Activated naive CD4-positive, alpha-beta T cell treated with anti-CD3 and anti-CD28 coated beads for 36 hours (primary cell): ENCODE results near the gene HDAC5. TPM values are rescaled to one million over a fixed set of nuclear protein-coding genes. Genes with fewer than 3 reads are reported as not detected.
A peak's percentile ranks its signal among the peaks of the same experiment; 100 is the strongest.
"Not testable (repeated sequence)": the region's sequence is repeated elsewhere in the genome, so short reads cannot be mapped to it uniquely, and the experiment has no call there.

Source experiments
- CTCF ChIA-PET: fragments of 350-600 bp; sonication (Branson Sonifier 250); formaldehyde crosslinking; loops from one replicate; lab custom pipeline; 2021; ENCODE audit warnings: antibody characterized with exemption; lab: Charles Lee
- DNase-seq: peaks from one replicate; pipeline ENCODE4 v3.0.0-alpha.2; 2020
- H3K27ac Mint-ChIP-seq: one replicate; pipeline ENCODE4 v1.8.0; 2021; ENCODE audit warnings: mild to moderate bottlenecking, mixed read lengths
- H3K27me3 Mint-ChIP-seq: one replicate; pipeline ENCODE4 v1.8.0; 2021; ENCODE audit warnings: low read depth, mixed read lengths
- H3K36me3 Mint-ChIP-seq: one replicate; pipeline ENCODE4 v1.8.0; 2021; ENCODE audit warnings: low read depth, mixed read lengths
- H3K4me1 Mint-ChIP-seq: one replicate; pipeline ENCODE4 v1.8.0; 2021; ENCODE audit warnings: low read depth, mixed read lengths
- H3K4me3 Mint-ChIP-seq: one replicate; pipeline ENCODE4 v1.8.0; 2021; ENCODE audit warnings: mild to moderate bottlenecking, moderate library complexity, mixed read lengths
- H3K9me3 Mint-ChIP-seq: one replicate; pipeline ENCODE4 v1.8.0; 2021; ENCODE audit warnings: mixed read lengths
- intact Hi-C: fragments of 100-400 bp; cut with micrococcal nuclease; formaldehyde crosslinking; loops from one replicate; pipeline ENCODE4 v1.15.1; 2023
- total RNA-seq, 2 experiments: library from RNA; stranded (reverse); gene quantifications; one replicate each; pipeline ENCODE4 v1.2.3, GENCODE V29; 2021

HDAC5 gene
- 10 to 100 TPM; 17.9 to 18.9 TPM for total RNA-seq

DNA sequence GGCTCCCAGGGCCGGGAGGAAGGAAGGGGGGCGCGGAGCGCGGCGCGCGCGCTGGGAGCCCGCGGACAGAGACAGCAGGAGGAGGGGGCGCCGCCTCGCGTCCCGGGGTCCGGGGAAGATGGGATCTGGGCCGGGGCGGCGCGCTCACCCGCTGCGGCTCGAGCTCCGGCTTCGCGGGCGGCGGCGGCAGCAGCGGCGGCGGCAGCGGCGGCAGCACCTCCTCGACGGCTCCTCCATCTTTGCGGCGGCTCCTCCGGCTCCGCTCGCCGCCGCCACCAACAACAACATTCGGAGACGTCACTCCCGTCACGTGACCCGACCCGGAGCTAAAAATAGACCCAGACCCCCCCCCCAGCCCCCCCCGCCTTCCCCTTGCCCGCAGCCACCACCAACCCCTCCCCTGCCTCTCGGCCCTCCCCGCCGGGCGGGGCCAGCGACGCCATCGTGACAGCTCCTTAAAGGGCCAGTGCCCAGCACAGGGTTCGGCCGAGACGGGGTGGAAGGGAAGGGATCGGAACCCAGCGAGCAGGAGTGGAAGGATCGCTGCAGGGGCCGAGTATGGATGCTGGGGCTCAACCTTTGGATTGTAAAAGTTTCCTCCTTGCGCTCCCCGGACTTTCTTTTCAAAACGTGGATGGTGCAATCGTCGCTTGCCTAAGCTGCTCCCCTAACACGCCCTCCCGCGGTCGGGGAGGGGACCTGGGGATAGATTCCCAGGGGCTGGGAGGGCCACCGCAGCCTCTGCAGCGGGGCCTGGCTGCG lies at the start of gene HDAC5:
Gene HDAC5, minus strand, starts transcription at position 286 of the 762 bp plus-strand sequence. CDS start 6,126 bp downstream, outside the sequence.
- CTCF ChIA-PET = interaction anchor here (0.5 to 1.3 kb wide), 10 partner anchors 14 to 130 kb away, joined by 3 to 5 read pairs (median 4); partner anchors contain the start of gene TMEM101
- Mint-ChIP-seq H3K27me3 (no peaks in the 10 kb centered on the region), H3K4me3 (peak within 1 kb of the TSS; percentile 96), H3K27ac (peak within 1 kb of the TSS; percentile 97), H3K36me3 (no peaks in the 10 kb centered on the region), H3K4me1 (peaks cover 32% of the 10 kb centered on the region), H3K9me3 (no peaks in the 10 kb centered on the region)
- intact Hi-C loops = loop anchor here (1.0 to 5.0 kb wide), 6 partner anchors 15 to 229 kb away; partner anchors contain the start of genes G6PC3, HROB and TMUB2
- DNase-seq = peak; percentile 97

- Mint-ChIP-seq H3K4me1 (peaks cover 6% of the 10 kb centered on the region), H3K36me3 (no peaks in the 10 kb centered on the region), H3K4me3 (no peak overlapping the region), H3K27ac (no peak overlapping the region), H3K9me3 (no peaks in the 10 kb centered on the region), H3K27me3 (no peaks in the 10 kb centered on the region)
- DNase-seq = no peak
- CTCF ChIA-PET = interaction anchor here (1.0 to 1.7 kb wide), 3 partner anchors 38 to 228 kb away, joined by 3 to 4 read pairs (median 3); no protein-coding TSS in a partner anchor
- intact Hi-C loops = no loop called here
These were observed 48.6 kb upstream of the HDAC5 start for GRCh38 chr17:44171931-44172455.

GRCh38 chr17:44170499-44171201 lies 47.2 kb upstream of the HDAC5 start, which contains the start of gene ASB16:
Gene ASB16, plus strand, starts transcription at chr17:44170704. Its CDS starts 86 bp downstream, at chr17:44170790.
- Mint-ChIP-seq H3K9me3 (no peaks in the 10 kb centered on the region), H3K4me3 (no peak within 1 kb of the TSS), H3K36me3 (no peaks in the 10 kb centered on the region), H3K27me3 (no peaks in the 10 kb centered on the region), H3K4me1 (peaks cover 6% of the 10 kb centered on the region), H3K27ac (no peak within 1 kb of the TSS)
- CTCF ChIA-PET = interaction anchor here (1.7 kb wide), 1 partner anchor 39 kb away, joined by 4 read pairs; no protein-coding TSS in a partner anchor
- intact Hi-C loops = no loop called here
- no peak for DNase-seq

GRCh38 chr17:44170135-44170498 lies 46.7 kb upstream of the HDAC5 start:
- H3K9me3 Mint-ChIP-seq = no peaks in the 10 kb centered on the region
- no peak overlapping the region for H3K4me3 Mint-ChIP-seq
- no peak for DNase-seq
- H3K4me1 Mint-ChIP-seq = peaks cover 6% of the 10 kb centered on the region
- no peak overlapping the region for H3K27ac Mint-ChIP-seq
- CTCF ChIA-PET = interaction anchor here (0.9 to 3.4 kb wide), 2 partner anchors 19 to 292 kb away, joined by 6 to 16 read pairs; no protein-coding TSS in a partner anchor
- no peaks in the 10 kb centered on the region for H3K27me3 Mint-ChIP-seq
- no peaks in the 10 kb centered on the region for H3K36me3 Mint-ChIP-seq
- intact Hi-C loops = no loop called here

DNA sequence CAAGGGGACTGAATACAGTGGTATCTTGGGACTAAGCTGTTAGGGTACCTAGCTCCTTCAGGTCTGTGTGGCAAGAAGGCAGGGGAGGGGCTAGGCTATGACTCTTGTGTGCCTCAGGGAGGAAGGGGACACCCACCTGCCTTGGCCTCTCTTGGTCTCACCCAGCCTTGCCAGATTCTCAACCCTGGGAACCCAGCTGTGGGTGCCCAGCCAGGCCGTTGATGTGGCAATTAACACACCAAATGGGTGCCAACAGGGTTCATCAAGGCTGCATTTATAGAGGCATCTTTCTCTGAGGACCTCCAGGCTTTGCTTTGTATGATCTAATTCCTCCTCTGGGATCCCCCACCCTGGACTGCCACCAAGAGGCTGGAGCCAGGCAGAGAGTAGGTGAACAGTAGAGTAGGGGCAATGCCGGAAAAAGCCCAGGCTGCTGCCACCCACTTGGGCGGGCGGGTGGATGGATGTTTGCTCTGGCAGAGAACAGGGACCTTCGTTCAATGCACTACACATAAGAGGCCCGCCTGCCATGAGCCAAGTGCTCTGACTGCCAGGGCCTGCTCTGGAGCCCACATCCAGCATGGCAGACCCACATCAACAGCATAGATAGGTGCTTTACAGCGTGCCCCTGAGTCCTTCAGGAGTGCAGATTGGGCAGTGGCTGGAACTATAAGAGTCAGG lies 43.9 kb upstream of the HDAC5 start:
- Mint-ChIP-seq H3K27ac (no peak overlapping the region), H3K9me3 (no peaks in the 10 kb centered on the region), H3K4me3 (no peak overlapping the region), H3K36me3 (peaks cover under 1% of the 10 kb centered on the region), H3K4me1 (peaks cover 6% of the 10 kb centered on the region), H3K27me3 (no peaks in the 10 kb centered on the region)
- DNase-seq = no peak
- intact Hi-C loops = no loop called here
- CTCF ChIA-PET = interaction anchor here (0.7 to 3.4 kb wide), 10 partner anchors 9 to 289 kb away, joined by 3 to 16 read pairs (median 5); partner anchors contain the start of gene TMUB2

DNA sequence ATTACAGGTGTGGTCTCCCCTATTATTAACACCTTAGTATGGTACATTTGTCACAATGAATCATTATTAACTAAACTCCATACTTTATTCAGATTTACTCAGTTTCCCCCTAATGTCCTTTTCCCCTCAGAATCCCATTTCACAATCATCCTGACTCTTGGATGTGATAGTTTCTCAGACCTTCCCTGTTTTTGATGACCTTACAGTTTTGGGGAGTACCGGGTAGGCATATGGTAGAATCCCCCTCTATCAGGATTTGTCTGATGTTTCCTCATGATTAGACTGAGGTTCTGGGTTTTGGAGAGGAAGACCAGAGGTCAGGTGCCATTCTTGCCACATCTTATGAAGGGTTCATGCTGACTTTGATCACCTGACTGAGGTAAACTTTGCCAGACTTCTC lies 41.0 kb upstream of the HDAC5 start:
- Mint-ChIP-seq H3K9me3 (no peaks in the 10 kb centered on the region), H3K36me3 (peaks cover 8% of the 10 kb centered on the region), H3K27me3 (no peaks in the 10 kb centered on the region), H3K27ac (no peak overlapping the region), H3K4me3 (no peak overlapping the region), H3K4me1 (peaks cover 6% of the 10 kb centered on the region)
- DNase-seq = no peak
- intact Hi-C loops = no loop called here
- CTCF ChIA-PET = no interaction called here

DNA sequence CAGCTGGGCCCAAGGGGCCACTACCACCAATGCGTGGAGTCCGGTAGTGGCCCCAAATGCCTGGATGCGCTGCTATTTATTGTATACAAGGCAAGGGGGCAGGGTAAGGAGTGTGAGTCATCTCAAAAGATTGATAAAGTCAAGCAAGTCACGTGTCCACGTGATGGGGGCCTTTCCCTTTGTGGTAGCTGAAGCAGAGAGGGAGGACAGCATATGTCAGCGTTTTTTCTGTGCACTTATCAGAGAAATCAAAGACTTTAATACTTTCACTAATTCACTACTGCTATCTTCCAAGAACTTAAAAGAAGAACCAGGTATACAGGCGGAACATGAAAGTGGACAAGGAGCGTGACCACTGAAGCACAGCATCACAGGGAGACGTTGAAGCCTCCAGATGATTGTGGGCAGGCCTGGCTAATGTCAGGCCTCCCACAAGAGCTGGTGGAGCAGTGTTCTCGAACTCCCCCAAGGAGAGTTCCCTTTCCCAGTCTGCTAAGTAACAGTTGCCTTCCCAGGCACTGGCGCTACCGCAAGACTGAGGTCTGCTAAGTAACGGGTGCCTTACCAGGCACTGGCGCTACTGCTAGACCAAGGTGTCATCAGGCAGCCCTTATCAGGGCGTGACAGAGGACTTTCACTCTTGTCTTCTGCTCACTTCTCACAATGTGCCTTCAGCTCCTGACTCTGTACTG lies 36.2 kb upstream of the HDAC5 start:
- Mint-ChIP-seq H3K36me3 (peaks cover 15% of the 10 kb centered on the region), H3K9me3 (no peaks in the 10 kb centered on the region), H3K4me1 (no peaks in the 10 kb centered on the region), H3K27me3 (no peaks in the 10 kb centered on the region), H3K4me3 (no peak overlapping the region), H3K27ac (no peak overlapping the region)
- intact Hi-C loops = no loop called here
- DNase-seq = no peak
- CTCF ChIA-PET = no interaction called here

GRCh38 chr17:44155488-44155887 lies 32.0 kb upstream of the HDAC5 start:
- Mint-ChIP-seq H3K27me3 (no peaks in the 10 kb centered on the region), H3K36me3 (peaks cover 22% of the 10 kb centered on the region), H3K4me3 (no peak overlapping the region), H3K9me3 (no peaks in the 10 kb centered on the region), H3K4me1 (no peaks in the 10 kb centered on the region), H3K27ac (no peak overlapping the region)
- CTCF ChIA-PET = interaction anchor here (0.6 to 1.1 kb wide), 2 partner anchors 13 to 93 kb away, joined by 3 read pairs; no protein-coding TSS in a partner anchor
- intact Hi-C loops = no loop called here
- DNase-seq = no peak

GRCh38 chr17:44152875-44153274 lies 29.4 kb upstream of the HDAC5 start:
- no peaks in the 10 kb centered on the region for H3K27me3 Mint-ChIP-seq
- peaks cover 33% of the 10 kb centered on the region for H3K36me3 Mint-ChIP-seq
- H3K27ac Mint-ChIP-seq = no peak overlapping the region
- no peaks in the 10 kb centered on the region for H3K4me1 Mint-ChIP-seq
- no peak for DNase-seq
- H3K4me3 Mint-ChIP-seq = no peak overlapping the region
- CTCF ChIA-PET = interaction anchor here (2.9 kb wide), 1 partner anchor 15 kb away, joined by 16 read pairs; no protein-coding TSS in a partner anchor
- intact Hi-C loops = no loop called here
- no peaks in the 10 kb centered on the region for H3K9me3 Mint-ChIP-seq

- Mint-ChIP-seq H3K4me1 (no peaks in the 10 kb centered on the region), H3K36me3 (peaks cover 47% of the 10 kb centered on the region), H3K27me3 (no peaks in the 10 kb centered on the region), H3K4me3 (no peak overlapping the region), H3K27ac (no peak overlapping the region), H3K9me3 (no peaks in the 10 kb centered on the region)
- intact Hi-C loops = no loop called here
- CTCF ChIA-PET = interaction anchor here (2.9 kb wide), 1 partner anchor 18 kb away, joined by 16 read pairs; no protein-coding TSS in a partner anchor
- DNase-seq = no peak
These were observed 26.4 kb upstream of the HDAC5 start for GRCh38 chr17:44149750-44150329.

DNA sequence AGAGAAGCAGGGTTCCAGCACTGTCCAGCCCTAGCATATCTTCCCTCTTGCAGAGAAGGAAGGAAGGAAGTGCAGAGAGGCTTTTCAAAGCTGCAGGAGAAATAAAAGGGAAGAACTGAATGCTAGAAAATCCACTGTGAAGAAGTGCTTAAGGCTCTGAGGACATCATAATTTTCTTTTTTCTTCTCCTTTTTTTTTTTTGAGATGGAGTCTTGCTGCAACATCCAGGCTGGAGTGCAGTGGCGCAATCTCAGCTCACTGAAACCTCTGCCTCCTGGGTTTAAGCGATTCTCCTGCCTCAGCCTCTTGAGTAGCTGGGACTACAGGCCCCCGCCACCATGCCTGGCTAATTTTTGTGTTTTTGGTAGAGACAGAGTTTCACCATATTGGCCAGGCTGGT lies 25.6 kb upstream of the HDAC5 start:
- H3K9me3 Mint-ChIP-seq, intact Hi-C loops, H3K27ac Mint-ChIP-seq, DNase-seq, H3K4me3 Mint-ChIP-seq, H3K27me3 Mint-ChIP-seq, H3K4me1 Mint-ChIP-seq: not testable (repeated sequence)
- peaks cover 44% of the 10 kb centered on the region for H3K36me3 Mint-ChIP-seq
- CTCF ChIA-PET = interaction anchor here (0.6 kb wide), 1 partner anchor 17 kb away, joined by 3 read pairs; no protein-coding TSS in a partner anchor
